ENCODE results near the gene DHRSX.

- TF ChIP-seq POLR2AphosphoS5 (IDR thresholded peaks at IDR 0.05) (no peak), CTCF (IDR thresholded peaks at IDR 0.05; ENCODE audit: poor library complexity, severe bottlenecking) (no peak), EP300 (conservative IDR thresholded peaks at IDR 0.05; ENCODE audit: poor library complexity, severe bottlenecking) (no peak)
These were observed 35.4 kb upstream of the DHRSX start for GRCh38 chrX:2536141-2536540.

All from neural cell (in vitro differentiated cells).